Endothelial cell of umbilical vein (primary cell): ENCODE results near the gene RALGPS1. TPM values are rescaled to one million over a fixed set of nuclear protein-coding genes. Genes with fewer than 3 reads are reported as not detected.

Experiments used
- BruUV-seq: library from RNA; stranded (reverse); fragments of 400-500 nt; replicated peaks from 2 replicates; lab custom pipeline; 2021; lab: Mats Ljungman, UMichigan
- CTCF ChIA-PET: fragments of 300-600, 350-600 bp; sonication (Branson Sonifier 250); formaldehyde crosslinking; loops from one replicate; lab custom pipeline; 2021; ENCODE audit warnings: antibody characterized with exemption, inconsistent platforms; lab: Charles Lee
- POLR2A ChIA-PET: fragments of 300-600, 350-600 bp; sonication (Branson Sonifier 250); formaldehyde crosslinking; loops from one replicate; lab custom pipeline; 2021; ENCODE audit warnings: antibody characterized with exemption, inconsistent platforms; lab: Charles Lee
- DNase-seq: peaks from one replicate; pipeline ENCODE4 v3.0.0-alpha.2; 2011; ENCODE audit warnings: low read depth, low spot score
- FAIRE-seq: peaks from 2 replicates; lab custom pipeline; 2011; peaks lifted over from hg19 to GRCh38; lab: Jason Lieb, UNC
- H2AFZ ChIP-seq: 2 replicates; pipeline ENCODE4 v1.6.0; 2012; ENCODE audit warnings: low read depth, low read length, control low read depth, inconsistent platforms
- H3K27ac ChIP-seq: 2 replicates; pipeline ENCODE4 v1.5.1; 2011; ENCODE audit warnings: low read depth, mild to moderate bottlenecking, control low read depth, low read length, moderate library complexity; ENCODE audit not compliant: insufficient read depth
- H3K27me3 ChIP-seq, 2 experiments: 2 replicates each; pipeline versions ENCODE4 v1.6.0 to v1.6.1; 2011; ENCODE audit warnings: low read length in 2 of 2, mixed read lengths in 1 of 2; ENCODE audit not compliant: control insufficient read depth in 2 of 2, insufficient read depth in 2 of 2
- H3K36me3 ChIP-seq, 2 experiments: 2 replicates in 1 of 2; 3 replicates in 1 of 2; pipeline ENCODE4 v1.5.1; 2011; ENCODE audit warnings: low read length in 2 of 2, mild to moderate bottlenecking in 1 of 2, moderate library complexity in 1 of 2; ENCODE audit not compliant: control insufficient read depth in 2 of 2, insufficient read depth in 2 of 2; ENCODE audit errors: extremely low read depth in 1 of 2
- H3K4me1 ChIP-seq: 3 replicates; pipeline ENCODE4 v1.5.1; 2011; ENCODE audit warnings: mild to moderate bottlenecking, low read length; ENCODE audit not compliant: control insufficient read depth, insufficient read depth; ENCODE audit errors: extremely low read depth
- H3K4me2 ChIP-seq: 2 replicates; pipeline ENCODE4 v1.6.1; 2011; ENCODE audit warnings: low read length, control low read depth, mixed read lengths; ENCODE audit not compliant: insufficient read depth
- H3K4me3 ChIP-seq, 3 experiments: fragments of 200-600 bp in 1 of 3; sonication (generic), shearing (Covaris generic) in 1 of 3; replicated peaks in 1 of 3; 2 replicates each; pipeline ENCODE4 v1.5.1; 2011 to 2016; ENCODE audit warnings: control low read depth in 3 of 3, low read length in 3 of 3, mild to moderate bottlenecking in 2 of 3, inconsistent platforms in 1 of 3, low read depth in 1 of 3, moderate library complexity in 1 of 3; ENCODE audit not compliant: insufficient read depth in 1 of 3
- H3K79me2 ChIP-seq: 2 replicates; pipeline ENCODE4 v1.6.0; 2012; ENCODE audit warnings: low read length, inconsistent platforms; ENCODE audit not compliant: control insufficient read depth, insufficient read depth
- H3K9ac ChIP-seq: replicated peaks from 2 replicates; pipeline ENCODE3; 2011; ENCODE audit warnings: low read length, control low read depth; ENCODE audit not compliant: insufficient read depth; ENCODE audit errors: extremely low read depth
- H3K9me1 ChIP-seq: replicated peaks from 3 replicates; pipeline ENCODE4 v1.6.0; 2011; ENCODE audit warnings: mild to moderate bottlenecking, low read length; ENCODE audit not compliant: control insufficient read depth, insufficient read depth; ENCODE audit errors: extremely low read depth
- H3K9me3 ChIP-seq: replicated peaks from 2 replicates; pipeline ENCODE4 v1.5.1; 2012; ENCODE audit warnings: low read length, inconsistent platforms; ENCODE audit not compliant: control insufficient read depth, insufficient read depth
- H4K20me1 ChIP-seq: replicated peaks from 2 replicates; pipeline ENCODE3; 2011; ENCODE audit warnings: mild to moderate bottlenecking, low read length; ENCODE audit not compliant: control insufficient read depth, insufficient read depth; ENCODE audit errors: extremely low read depth
- EZH2 ChIP-seq: IDR thresholded peaks from 2 replicates; pipeline ENCODE4 v1.6.1; 2012; ENCODE audit warnings: borderline replicate concordance, low read depth, mild to moderate bottlenecking, moderate library complexity, low read length, inconsistent platforms; ENCODE audit not compliant: severe bottlenecking
- FOS ChIP-seq: IDR thresholded peaks from 2 replicates; pipeline ENCODE4 v1.6.1; 2011; ENCODE audit warnings: mild to moderate bottlenecking, low read length, moderate library complexity, borderline replicate concordance; ENCODE audit not compliant: insufficient read depth
- GATA2 ChIP-seq: IDR thresholded peaks from 2 replicates; pipeline ENCODE4 v1.7.0; 2011; ENCODE audit warnings: low read depth, mild to moderate bottlenecking, moderate library complexity, mixed read lengths, low read length; ENCODE audit not compliant: insufficient read length, insufficient read depth
- JUN ChIP-seq: IDR thresholded peaks from 2 replicates; pipeline ENCODE4 v1.6.1; 2011; ENCODE audit warnings: borderline replicate concordance, low read depth; ENCODE audit not compliant: insufficient read length, insufficient read depth
- MYC ChIP-seq: IDR thresholded peaks from one replicate; pipeline ENCODE4 v1.6.1; 2011; ENCODE audit warnings: mild to moderate bottlenecking, low read depth, low read length
- POLR2A ChIP-seq: IDR thresholded peaks from 2 replicates; pipeline ENCODE4 v1.6.1; 2012; ENCODE audit warnings: low read depth, mild to moderate bottlenecking, control low read depth, low read length
- POLR2AphosphoS5 ChIP-seq: IDR thresholded peaks from 2 replicates; pipeline ENCODE4 v1.6.1; 2012; ENCODE audit warnings: low read depth, mild to moderate bottlenecking, control low read depth, low read length, moderate library complexity; ENCODE audit not compliant: insufficient read depth
- dilution Hi-C: fragments of 300-500 bp; cut with MboI; formaldehyde crosslinking; loops from one replicate; pipeline ENCODE4 v1.15.0; 2019; ENCODE audit warnings: low sequenced_read_pairs; ENCODE audit not compliant: extremely low pct_ligation_motif_present
- intact Hi-C: fragments of 100-400 bp; cut with micrococcal nuclease; formaldehyde crosslinking; loops from one replicate; pipeline ENCODE4 v1.10.0; 2022
- polyA plus RNA-seq, 4 experiments: library from polyadenylated mRNA; depleted of rRNA in 3 of 4; stranded (reverse) in 3 of 4; unstranded in 1 of 4; fragments of >200 nt; gene quantifications; 2 replicates each; pipeline versions ENCODE4 v1.2.1 to v1.2.3, GENCODE V29; 2011 to 2012; ENCODE audit warnings: missing spikeins in 1 of 4
- total RNA-seq: library from RNA; stranded (reverse); gene quantifications from 2 replicates; pipeline ENCODE4 v1.2.3, GENCODE V29; 2021
- TF ChIP-seq, protein P1 (sequence below): IDR thresholded peaks from 2 replicates; pipeline ENCODE4 v1.6.1; 2011; ENCODE audit not compliant: insufficient read depth, insufficient read length
- TF ChIP-seq, protein P2 (sequence below), 2 donors: IDR thresholded peaks; 1 replicate in 1 of 2; 2 replicates in 1 of 2; pipeline ENCODE4 v1.5.1; 2011; ENCODE audit warnings: low read length in 2 of 2, mild to moderate bottlenecking in 2 of 2, moderate library complexity in 2 of 2, control low read depth in 1 of 2, inconsistent platforms in 1 of 2, low read depth in 1 of 2; ENCODE audit not compliant: insufficient read depth in 1 of 2; ENCODE audit errors: extremely low read depth in 1 of 2

Gene RALGPS1
- total and polyA plus RNA-seq, 2 donors (not counting 3 experiments of a cell fraction or from before 2014, with no cell fraction given), result 3.8 to 5.5 TPM

DNA sequence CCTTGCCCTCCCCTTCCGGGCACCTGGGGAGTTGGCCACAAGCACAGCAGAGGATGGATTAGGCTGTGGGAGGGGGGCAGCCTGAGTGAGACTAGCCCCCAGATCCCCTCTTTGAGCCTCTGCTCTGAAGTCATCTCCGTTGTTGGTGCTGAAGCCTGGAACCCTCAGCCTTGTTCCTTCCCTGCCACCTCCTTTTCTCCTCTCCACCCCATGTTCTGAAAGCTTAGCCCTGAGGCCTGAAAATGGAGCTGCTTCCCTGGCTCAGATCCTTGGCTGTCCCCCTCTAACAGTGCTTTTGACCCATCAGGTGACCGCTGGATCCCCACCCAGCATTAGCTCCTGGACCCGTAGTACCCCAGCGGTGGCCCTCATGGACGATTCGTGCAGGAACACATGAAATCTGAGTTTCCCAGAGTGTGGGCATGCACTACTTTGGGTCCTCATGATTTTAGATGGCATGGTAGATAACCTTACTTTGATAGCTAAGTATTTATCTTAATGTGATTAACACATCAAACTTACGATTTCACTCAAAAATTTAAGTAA, 229.4 kb downstream of the RALGPS1 start:
- no peaks in the 10 kb centered on the region for H3K36me3 ChIP-seq
- H3K9me1 ChIP-seq, result no peaks in the 10 kb centered on the region
- TF ChIP-seq EZH2 (no peak), FOS (no peak), JUN (no peak), MYC (no peak), POLR2AphosphoS5 (no peak), POLR2A (no peak), GATA2 (no peak)
- TF ChIP-seq, protein P1, sequence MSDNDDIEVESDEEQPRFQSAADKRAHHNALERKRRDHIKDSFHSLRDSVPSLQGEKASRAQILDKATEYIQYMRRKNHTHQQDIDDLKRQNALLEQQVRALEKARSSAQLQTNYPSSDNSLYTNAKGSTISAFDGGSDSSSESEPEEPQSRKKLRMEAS, result no peak
- TF ChIP-seq, protein P2, sequence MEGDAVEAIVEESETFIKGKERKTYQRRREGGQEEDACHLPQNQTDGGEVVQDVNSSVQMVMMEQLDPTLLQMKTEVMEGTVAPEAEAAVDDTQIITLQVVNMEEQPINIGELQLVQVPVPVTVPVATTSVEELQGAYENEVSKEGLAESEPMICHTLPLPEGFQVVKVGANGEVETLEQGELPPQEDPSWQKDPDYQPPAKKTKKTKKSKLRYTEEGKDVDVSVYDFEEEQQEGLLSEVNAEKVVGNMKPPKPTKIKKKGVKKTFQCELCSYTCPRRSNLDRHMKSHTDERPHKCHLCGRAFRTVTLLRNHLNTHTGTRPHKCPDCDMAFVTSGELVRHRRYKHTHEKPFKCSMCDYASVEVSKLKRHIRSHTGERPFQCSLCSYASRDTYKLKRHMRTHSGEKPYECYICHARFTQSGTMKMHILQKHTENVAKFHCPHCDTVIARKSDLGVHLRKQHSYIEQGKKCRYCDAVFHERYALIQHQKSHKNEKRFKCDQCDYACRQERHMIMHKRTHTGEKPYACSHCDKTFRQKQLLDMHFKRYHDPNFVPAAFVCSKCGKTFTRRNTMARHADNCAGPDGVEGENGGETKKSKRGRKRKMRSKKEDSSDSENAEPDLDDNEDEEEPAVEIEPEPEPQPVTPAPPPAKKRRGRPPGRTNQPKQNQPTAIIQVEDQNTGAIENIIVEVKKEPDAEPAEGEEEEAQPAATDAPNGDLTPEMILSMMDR (IDR thresholded peaks at IDR 0.05; ENCODE audit: extremely low read depth in 1 of 2, insufficient read depth in 1 of 2, low read depth in 1 of 2, low read length in 2 of 2), result no peak
- H3K4me2 ChIP-seq, result no peak overlapping the region
- H3K27ac ChIP-seq, result no peak overlapping the region
- H3K4me1 ChIP-seq, result no peaks in the 10 kb centered on the region
- H4K20me1 ChIP-seq, result no peaks in the 10 kb centered on the region
- H3K27me3 ChIP-seq, result peaks cover 2 to 5% of the 10 kb centered on the region in 2 experiments
- intact Hi-C loops (no loop called here), dilution Hi-C loops (no loop called here)
- FAIRE-seq (no peak), DNase-seq (no peak)
- H3K79me2 ChIP-seq, result no peaks in the 10 kb centered on the region
- no peak overlapping the region for H3K9ac ChIP-seq
- POLR2A ChIA-PET, result no interaction called here
- H3K4me3 ChIP-seq, result no peak overlapping the region
- no peak overlapping the region for H2AFZ ChIP-seq
- CTCF ChIA-PET, result no interaction called here
- BruUV-seq, result no TSS peak
- H3K9me3 ChIP-seq, result no peaks in the 10 kb centered on the region
